B cell (primary cell): ENCODE results near the gene AQR. TPM values are rescaled to one million over a fixed set of nuclear protein-coding genes. Genes with fewer than 3 reads are reported as not detected.

ENCODE experiments used
- ATAC-seq: fragments of 200-7000 bp; cut with Tn5 transposase; one replicate; pipeline ENCODE4 v1.10.0; 2021; ENCODE audit warnings: low read depth, mild to moderate bottlenecking, moderate number of reproducible peaks, moderate library complexity
- CTCF ChIA-PET: fragments of 350-600 bp; sonication (Branson Sonifier 250); formaldehyde crosslinking; loops from one replicate; lab custom pipeline; 2021; ENCODE audit warnings: antibody characterized with exemption, inconsistent platforms; lab: Charles Lee
- POLR2A ChIA-PET: fragments of 350-600 bp; sonication (Branson Sonifier 250); formaldehyde crosslinking; loops from one replicate; lab custom pipeline; 2021; ENCODE audit warnings: antibody characterized with exemption; lab: Charles Lee
- DNase-seq: peaks from one replicate; pipeline ENCODE4 v3.0.0; 2013
- H2AFZ ChIP-seq: 2 replicates; pipeline ENCODE4 v1.6.1; 2012; ENCODE audit warnings: mild to moderate bottlenecking, low read depth, low read length; ENCODE audit not compliant: insufficient read depth, poor library complexity, severe bottlenecking
- H3K27ac ChIP-seq, 2 donors: 1 replicate in 1 of 2; 2 replicates in 1 of 2; pipeline ENCODE4 v1.5.1; 2012 to 2013; ENCODE audit warnings: low read length in 2 of 2, mild to moderate bottlenecking in 2 of 2, moderate library complexity in 1 of 2
- H3K27me3 ChIP-seq, 4 experiments: fragments of 200-600 bp in 1 of 4; sonication (generic) in 1 of 4; replicated peaks in 1 of 4; 1 replicate in 2 of 4; 2 replicates in 2 of 4; pipeline versions ENCODE4 v1.6.1 to v1.7.0; 2013 to 2016; ENCODE audit warnings: low read length in 3 of 4, mild to moderate bottlenecking in 2 of 4, mixed read lengths in 1 of 4, moderate library complexity in 1 of 4; ENCODE audit not compliant: insufficient read depth in 4 of 4, control insufficient read depth in 3 of 4; ENCODE audit errors: control extremely low read depth in 1 of 4
- H3K36me3 ChIP-seq, 2 experiments: replicated peaks in 1 of 2; 1 replicate in 1 of 2; 2 replicates in 1 of 2; pipeline versions ENCODE4 v1.6.1 to v1.7.1; 2013; ENCODE audit warnings: low read length in 1 of 2; ENCODE audit not compliant: insufficient read depth in 2 of 2, control insufficient read depth in 1 of 2; ENCODE audit errors: control extremely low read depth in 1 of 2, extremely low read depth in 1 of 2
- H3K4me1 ChIP-seq, 2 donors: fragments of 200-600 bp in 1 of 2; sonication (generic) in 1 of 2; 1 replicate in 1 of 2; 2 replicates in 1 of 2; pipeline versions ENCODE4 v1.5.1 to v1.6.1; 2013 to 2017; ENCODE audit warnings: low read length in 2 of 2; ENCODE audit not compliant: control insufficient read depth in 2 of 2, insufficient read depth in 2 of 2
- H3K4me2 ChIP-seq: replicated peaks from 2 replicates; pipeline ENCODE3; 2012; ENCODE audit warnings: mild to moderate bottlenecking, low read depth, low read length; ENCODE audit not compliant: poor library complexity, severe bottlenecking
- H3K4me3 ChIP-seq, 5 experiments: fragments of 200-600 bp in 1 of 5; sonication (generic) in 1 of 5; 1 replicate in 3 of 5; 2 replicates in 2 of 5; pipeline versions ENCODE4 v1.5.1 to v1.7.0; 2011 to 2016; ENCODE audit warnings: low read length in 4 of 5, mild to moderate bottlenecking in 4 of 5, low read depth in 2 of 5, control low read depth in 1 of 5, moderate library complexity in 1 of 5; ENCODE audit not compliant: insufficient read depth in 1 of 5; ENCODE audit errors: control extremely low read depth in 1 of 5, extremely low read depth in 1 of 5
- H3K79me2 ChIP-seq: fragments of 200-600 bp; sonication (generic); one replicate; pipeline ENCODE4 v1.6.0; 2016; ENCODE audit warnings: low read length; ENCODE audit not compliant: control insufficient read depth, insufficient read depth
- H3K9ac ChIP-seq: fragments of 200-600 bp; sonication (generic); 2 replicates; pipeline ENCODE4 v1.6.1; 2017; ENCODE audit warnings: mild to moderate bottlenecking, low read length, moderate library complexity
- H3K9me3 ChIP-seq, 3 donors: one replicate each; pipeline versions ENCODE4 v1.6.1 to v1.7.1; 2013; ENCODE audit warnings: low read length in 2 of 3; ENCODE audit not compliant: control insufficient read depth in 2 of 3, insufficient read depth in 1 of 3; ENCODE audit errors: control extremely low read depth in 1 of 3
- H4K20me1 ChIP-seq: 2 replicates; pipeline ENCODE4 v1.6.0; 2012; ENCODE audit warnings: mild to moderate bottlenecking, low read length; ENCODE audit not compliant: insufficient read depth, control insufficient read depth, poor library complexity, severe bottlenecking
- H3K27ac Mint-ChIP-seq: one replicate; pipeline ENCODE4 v1.8.0; 2021; ENCODE audit warnings: mixed read lengths
- H3K27me3 Mint-ChIP-seq: one replicate; pipeline ENCODE4 v1.8.0; 2021; ENCODE audit warnings: mixed read lengths
- H3K4me1 Mint-ChIP-seq: one replicate; pipeline ENCODE4 v1.8.0; 2021; ENCODE audit warnings: mixed read lengths
- H3K4me3 Mint-ChIP-seq: one replicate; pipeline ENCODE4 v1.8.0; 2021; ENCODE audit warnings: mixed read lengths
- H3K9me3 Mint-ChIP-seq: one replicate; pipeline ENCODE4 v1.8.0; 2022; ENCODE audit warnings: mixed read lengths; ENCODE audit not compliant: insufficient read depth
- EZH2 ChIP-seq: IDR thresholded peaks from 2 replicates; pipeline ENCODE4 v1.6.1; 2012; ENCODE audit warnings: borderline replicate concordance, low read depth, mild to moderate bottlenecking, moderate library complexity, low read length; ENCODE audit not compliant: insufficient read depth, poor library complexity, severe bottlenecking
- WGBS: methylation state at CpG from one replicate; pipeline ENCODE4 v1.1.5; 2013; ENCODE audit warnings: missing lambda C conversion rate; ENCODE audit not compliant: insufficient coverage; 5-methylcytosine and 5-hydroxymethylcytosine counted together
- intact Hi-C: fragments of 100-400 bp; cut with micrococcal nuclease; formaldehyde crosslinking; loops from one replicate; pipeline ENCODE4 v1.10.0; 2022
- polyA plus RNA-seq: library from polyadenylated mRNA; depleted of rRNA; stranded (reverse); fragments of >200 nt; gene quantifications from 2 replicates; pipeline ENCODE4 v1.2.3, GENCODE V29; 2012
- total RNA-seq, 2 donors: library from RNA; stranded (reverse); fragments of 120-200 nt in 1 of 2; gene quantifications; 1 replicate in 1 of 2; 2 replicates in 1 of 2; pipeline versions ENCODE4 v1.2.3 to v1.2.4, GENCODE V29; 2013 to 2022
- TF ChIP-seq, protein P1 (sequence below): fragments of 200-600 bp; IDR thresholded peaks from one replicate; pipeline ENCODE4 v1.8.0; 2022; ENCODE audit warnings: antibody characterized with exemption, mild to moderate bottlenecking

Gene AQR
- total and polyA plus RNA-seq, 2 donors (not counting 1 experiment from before 2014, with no cell fraction given), result 24.2 to 41.7 TPM

DNA sequence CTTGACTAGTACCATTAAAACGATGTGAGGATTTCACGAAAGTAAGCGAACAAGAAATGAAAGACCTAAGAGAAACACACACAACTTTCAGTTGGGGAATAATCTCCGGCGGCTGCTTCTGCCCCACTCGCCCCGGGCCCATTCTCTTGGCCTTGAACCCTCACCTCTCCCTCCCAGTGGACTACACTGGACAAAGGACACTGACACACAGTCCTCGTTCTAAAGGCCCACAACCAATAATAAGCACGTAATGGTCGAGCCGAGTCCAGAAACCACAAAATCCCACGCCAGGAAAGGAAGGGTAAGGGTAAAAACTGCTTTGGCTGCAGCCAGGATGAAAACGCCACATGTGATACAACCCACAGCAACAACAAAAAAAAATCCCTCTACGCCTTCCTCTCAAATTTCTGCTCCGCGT lies 18.1 kb upstream of the AQR start:
- Histone ChIP-seq H3K79me2 (peaks cover 46% of the 10 kb centered on the region), H3K27ac (peak overlapping the region; percentile 90 to 97), H3K9me3 (no peaks in the 10 kb centered on the region), H3K4me1 (peaks cover 19 to 22% of the 10 kb centered on the region in 2 donors), H2AFZ (peak overlapping the region; percentile 97), H3K36me3 (peaks cover 7 to 16% of the 10 kb centered on the region in 2 experiments), H3K9ac (peak overlapping the region; percentile 95), H3K4me2 (peak overlapping the region; percentile 82), H3K4me3 (peak overlapping the region; percentile 86 to 100 (median 96)), H4K20me1 (no peaks in the 10 kb centered on the region), H3K27me3 (no peaks in the 10 kb centered on the region)
- ChIA-PET POLR2A (interaction anchor here (0.6 to 3.6 kb wide), 4 partner anchors 18 to 134 kb away, joined by 3 to 48 read pairs (median 6); partner anchors contain the start of gene AQR), CTCF (interaction anchor here (1.0 to 2.6 kb wide), 3 partner anchors 13 to 645 kb away, joined by 3 to 37 read pairs (median 6); partner anchors contain the start of genes AQR, NOP10 and NUTM1)
- peak overlapping the region; percentile 100 for H3K27ac Mint-ChIP-seq
- ATAC-seq, result no peak
- DNase-seq, result no peak
- no peaks in the 10 kb centered on the region for H3K9me3 Mint-ChIP-seq
- intact Hi-C loops, result loop anchor here (1.0 to 10.0 kb wide), 6 partner anchors 18 to 949 kb away; partner anchors contain the start of genes AQR, GOLGA8A, LPCAT4 and SLC12A6
- WGBS, result 2% methylated on average over 10 of the region's 16 CpGs
- TF ChIP-seq EZH2, result no peak
- TF ChIP-seq, protein P1, sequence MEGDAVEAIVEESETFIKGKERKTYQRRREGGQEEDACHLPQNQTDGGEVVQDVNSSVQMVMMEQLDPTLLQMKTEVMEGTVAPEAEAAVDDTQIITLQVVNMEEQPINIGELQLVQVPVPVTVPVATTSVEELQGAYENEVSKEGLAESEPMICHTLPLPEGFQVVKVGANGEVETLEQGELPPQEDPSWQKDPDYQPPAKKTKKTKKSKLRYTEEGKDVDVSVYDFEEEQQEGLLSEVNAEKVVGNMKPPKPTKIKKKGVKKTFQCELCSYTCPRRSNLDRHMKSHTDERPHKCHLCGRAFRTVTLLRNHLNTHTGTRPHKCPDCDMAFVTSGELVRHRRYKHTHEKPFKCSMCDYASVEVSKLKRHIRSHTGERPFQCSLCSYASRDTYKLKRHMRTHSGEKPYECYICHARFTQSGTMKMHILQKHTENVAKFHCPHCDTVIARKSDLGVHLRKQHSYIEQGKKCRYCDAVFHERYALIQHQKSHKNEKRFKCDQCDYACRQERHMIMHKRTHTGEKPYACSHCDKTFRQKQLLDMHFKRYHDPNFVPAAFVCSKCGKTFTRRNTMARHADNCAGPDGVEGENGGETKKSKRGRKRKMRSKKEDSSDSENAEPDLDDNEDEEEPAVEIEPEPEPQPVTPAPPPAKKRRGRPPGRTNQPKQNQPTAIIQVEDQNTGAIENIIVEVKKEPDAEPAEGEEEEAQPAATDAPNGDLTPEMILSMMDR, result no peak
- peak overlapping the region; percentile 99 for H3K4me3 Mint-ChIP-seq
- H3K27me3 Mint-ChIP-seq, result no peaks in the 10 kb centered on the region
- H3K4me1 Mint-ChIP-seq, result peaks cover 45% of the 10 kb centered on the region

DNA sequence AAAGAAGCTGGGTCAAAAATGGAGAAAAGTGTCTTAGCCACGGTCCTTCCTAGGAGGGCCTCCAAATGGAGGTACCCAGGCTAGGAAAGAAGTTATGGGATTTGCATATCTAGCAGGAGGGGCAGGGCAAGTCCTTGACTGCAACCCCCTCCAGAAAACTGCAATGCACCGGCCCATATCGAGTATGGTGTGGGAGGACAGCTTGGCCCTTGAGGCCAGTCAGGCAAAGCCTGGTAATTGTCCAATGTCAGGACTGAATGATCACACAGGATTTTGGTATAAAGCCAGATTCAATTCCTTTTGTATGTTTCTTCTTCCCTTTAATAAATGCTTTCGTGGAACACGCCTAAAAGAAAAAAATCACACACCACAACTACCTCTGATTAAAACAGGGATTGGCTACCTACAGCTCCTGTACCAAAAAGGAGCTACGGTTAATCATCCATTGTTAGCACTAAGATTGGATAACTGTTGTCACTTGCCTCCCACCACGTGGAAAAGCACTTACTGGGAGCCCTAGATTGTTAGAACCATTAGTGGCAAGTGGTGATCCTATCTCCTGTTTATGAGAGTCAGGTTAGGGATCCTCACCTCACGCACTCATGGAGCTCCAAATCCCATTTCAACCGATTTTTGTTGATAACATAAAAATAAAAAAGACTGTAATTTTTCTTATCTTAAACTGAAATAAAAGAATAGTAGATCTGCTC lies 17.4 kb upstream of the AQR start:
- DNase-seq, result no peak
- ChIA-PET CTCF (interaction anchor here (1.9 to 2.6 kb wide), 2 partner anchors 13 to 17 kb away, joined by 6 to 37 read pairs; partner anchors contain the start of gene AQR), POLR2A (interaction anchor here (1.0 to 3.6 kb wide), 2 partner anchors 17 to 49 kb away, joined by 3 to 48 read pairs; partner anchors contain the start of gene AQR)
- Histone ChIP-seq H3K27me3 (no peaks in the 10 kb centered on the region), H3K4me3 (peak overlapping the region; percentile 86 to 100 (median 96)), H3K4me1 (peaks cover 19 to 22% of the 10 kb centered on the region in 2 donors), H3K9me3 (no peaks in the 10 kb centered on the region), H2AFZ (peak overlapping the region; percentile 97), H3K36me3 (peaks cover 7 to 23% of the 10 kb centered on the region in 2 experiments), H3K79me2 (peaks cover 46% of the 10 kb centered on the region), H3K27ac (peak overlapping the region in 1 of 2 donors; percentile 97), H3K4me2 (peak overlapping the region; percentile 82), H3K9ac (peak overlapping the region; percentile 95), H4K20me1 (no peaks in the 10 kb centered on the region)
- Mint-ChIP-seq H3K4me3 (peak overlapping the region; percentile 99), H3K27me3 (no peaks in the 10 kb centered on the region), H3K27ac (peak overlapping the region; percentile 100), H3K4me1 (peaks cover 45% of the 10 kb centered on the region), H3K9me3 (no peaks in the 10 kb centered on the region)
- 57% methylated on average over 3 of the region's 9 CpGs for WGBS
- ATAC-seq, result no peak
- TF ChIP-seq, protein P1, result no peak
- no peak for TF ChIP-seq EZH2
- intact Hi-C loops, result loop anchor here (5.0 to 10.0 kb wide), 4 partner anchors 400 to 652 kb away; partner anchors contain the start of genes GOLGA8A, LPCAT4 and SLC12A6
